Subcutaneous adipose tissue (tissue), 4 donors: ENCODE results near the gene TMIE. TPM values are rescaled to one million over a fixed set of nuclear protein-coding genes. Genes with fewer than 3 reads are reported as not detected.

Experiments used
- CTCF ChIP-seq: fragments of 450-650 bp; IDR thresholded peaks from one replicate; pipeline ENCODE4 v1.5.1; 2016; ENCODE audit warnings: low read depth, mild to moderate bottlenecking, control low read depth, antibody characterized with exemption, moderate library complexity
- total RNA-seq, 4 donors: library from RNA; depleted of rRNA; stranded (reverse); fragments of >200 nt; gene quantifications; one replicate each; pipeline ENCODE4 v1.1.0, GENCODE V29; 2016

TMIE gene
- total RNA-seq, 4 donors from 2014 or later: 0.88 TPM; not detected in 3

- no peak for TF ChIP-seq CTCF
Measured at GRCh38 chr3:46708401-46709156, 7.4 kb downstream of the TMIE start.

GRCh38 chr3:46709157-46709654 lies 8.0 kb downstream of the TMIE start:
- no peak for TF ChIP-seq CTCF

GRCh38 chr3:46709721-46710120 lies 8.5 kb downstream of the TMIE start:
- TF ChIP-seq CTCF: no peak

- TF ChIP-seq CTCF: no peak
Measured at GRCh38 chr3:46710229-46710628, 9.0 kb downstream of the TMIE start.

GRCh38 chr3:46710671-46711295 lies 9.6 kb downstream of the TMIE start:
- no peak for TF ChIP-seq CTCF

GRCh38 chr3:46711305-46711704 lies 10.1 kb downstream of the TMIE start:
- no peak for TF ChIP-seq CTCF

GRCh38 chr3:46711760-46712159 lies 10.6 kb downstream of the TMIE start:
- no peak for TF ChIP-seq CTCF
